RPMI7951 (cell line): Measurements from ENCODE around the gene PLAAT5. TPM values are rescaled to one million over a fixed set of nuclear protein-coding genes. Genes with fewer than 3 reads are reported as not detected.
A peak's percentile ranks its signal among the peaks of the same experiment; 100 is the strongest.
"Not testable (repeated sequence)": the region's sequence is repeated elsewhere in the genome, so short reads cannot be mapped to it uniquely, and the experiment has no call there.

ENCODE experiments used
- DNase-seq: peaks from one replicate; pipeline ENCODE4 v3.0.0-alpha.2; 2012; ENCODE audit warnings: low read depth
- total RNA-seq: library from RNA; depleted of rRNA; stranded (reverse); fragments of >200 nt; shearing (Covaris generic); gene quantifications from 2 replicates; pipeline ENCODE4 v1.2.3, GENCODE V29; 2014; rRNA removed

Gene PLAAT5, protein sequence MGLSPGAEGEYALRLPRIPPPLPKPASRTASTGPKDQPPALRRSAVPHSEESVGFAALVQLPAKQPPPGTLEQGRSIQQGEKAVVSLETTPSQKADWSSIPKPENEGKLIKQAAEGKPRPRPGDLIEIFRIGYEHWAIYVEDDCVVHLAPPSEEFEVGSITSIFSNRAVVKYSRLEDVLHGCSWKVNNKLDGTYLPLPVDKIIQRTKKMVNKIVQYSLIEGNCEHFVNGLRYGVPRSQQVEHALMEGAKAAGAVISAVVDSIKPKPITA
- not detected in 2 replicates for total RNA-seq

DNA sequence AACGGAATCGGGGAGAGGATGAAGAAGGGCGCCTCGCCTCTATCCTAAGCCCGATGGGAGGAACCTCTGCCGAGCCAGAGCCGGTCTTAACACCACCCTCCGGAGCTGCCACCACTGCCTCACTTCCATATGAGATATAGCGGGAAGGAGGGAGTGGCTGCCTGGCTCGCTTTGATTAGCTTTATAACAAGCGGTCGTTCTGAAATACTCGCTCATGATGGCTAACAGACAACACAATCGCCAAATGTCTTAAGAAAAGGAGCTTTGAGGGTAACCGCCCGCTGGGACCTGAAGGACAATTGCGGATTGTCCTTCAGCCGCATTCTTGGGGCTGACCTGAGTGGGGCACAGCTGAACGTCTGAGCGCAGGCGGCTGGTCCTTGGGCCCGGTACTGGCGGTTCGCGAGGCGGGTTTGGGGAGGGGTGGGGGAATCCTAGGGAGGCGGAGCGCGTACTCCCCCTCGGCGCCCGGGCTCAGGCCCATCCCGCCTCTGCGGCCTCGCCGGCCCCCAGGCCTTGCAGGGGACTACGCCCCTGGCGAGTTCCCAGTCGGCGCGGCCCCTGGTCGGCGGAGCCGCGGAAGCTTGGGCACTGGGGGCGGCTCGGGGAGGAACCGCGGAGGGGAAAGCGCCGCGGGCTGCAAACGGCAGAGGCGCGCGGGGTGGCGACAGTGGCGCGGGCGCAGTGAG is at the start of gene PLAAT5:
PLAAT5 (minus strand) TSS at position 617 of the 689 bp plus-strand sequence; CDS start at position 484, 133 bp downstream.
- DNase-seq = peak; percentile 10

DNA sequence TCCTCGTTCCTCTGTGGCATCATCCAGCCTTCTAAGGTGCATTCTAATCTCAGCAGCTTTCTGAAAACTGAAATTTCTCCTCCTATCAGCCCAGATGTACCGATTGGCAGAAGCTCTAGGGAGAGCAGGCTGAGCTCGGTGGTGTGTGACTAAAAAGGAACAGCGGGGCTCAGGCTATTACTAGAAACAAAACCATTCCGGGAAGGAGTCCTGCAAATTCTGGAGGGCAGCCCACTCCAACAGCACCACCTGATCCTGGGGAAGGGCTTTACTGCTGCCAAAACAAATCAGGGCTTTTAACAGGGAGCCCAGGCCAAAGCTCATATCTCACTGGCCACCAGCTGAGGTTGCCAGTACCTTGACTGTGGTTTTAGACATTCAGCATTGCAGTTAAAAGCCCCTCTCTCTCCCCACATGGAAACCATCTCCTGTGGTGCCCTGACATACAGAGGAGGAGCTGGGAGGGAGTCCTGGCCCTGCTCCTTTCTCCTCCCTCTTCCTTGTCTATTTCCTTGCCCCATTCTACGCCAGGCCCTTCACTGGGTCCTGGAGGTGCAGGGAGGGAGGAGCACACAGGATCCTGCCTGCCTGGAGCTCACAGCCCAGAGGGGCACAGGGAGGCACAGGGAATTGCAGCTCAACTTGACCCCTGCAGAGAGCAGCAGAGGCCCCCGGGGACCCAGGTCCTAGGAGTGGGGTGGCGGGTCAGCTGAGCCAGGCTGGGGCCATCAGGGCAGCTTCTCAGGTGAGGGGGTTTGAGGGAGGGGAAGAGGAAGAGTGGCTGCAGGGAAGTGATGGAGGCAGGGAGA is 46.5 kb upstream of the PLAAT5 start:
- peak; percentile 79 for DNase-seq

DNA sequence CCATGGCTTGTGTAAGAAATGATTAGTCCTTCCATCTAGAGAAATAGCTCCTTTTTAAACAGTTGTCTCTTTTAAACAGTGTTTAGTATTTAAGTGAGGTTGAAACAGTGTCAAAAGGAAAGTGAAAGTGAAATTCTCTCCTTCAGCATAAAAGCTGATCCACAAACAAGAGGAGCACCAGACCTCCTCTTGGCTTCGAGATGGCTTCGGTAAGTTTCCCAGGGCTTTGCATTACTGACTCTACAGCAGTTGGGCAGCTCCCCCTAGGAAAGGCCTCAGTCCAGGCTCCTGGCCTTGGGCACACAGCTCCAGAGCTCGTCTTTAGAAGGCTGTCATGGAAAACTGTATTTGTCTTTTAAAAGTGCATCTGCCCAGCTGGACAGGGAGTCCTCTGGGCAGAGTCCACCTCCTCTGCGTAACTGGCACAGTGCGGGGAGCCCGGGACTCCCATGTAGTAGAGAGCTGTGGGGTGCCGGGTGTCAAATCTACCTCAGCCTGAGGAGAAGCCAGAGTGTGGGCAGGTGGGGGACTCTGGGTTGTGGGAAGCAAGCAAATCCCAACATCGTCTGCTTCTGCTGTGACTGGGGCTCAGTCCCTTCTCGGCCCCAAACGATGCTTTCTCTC is 45.8 kb upstream of the PLAAT5 start, which contains the start of gene PLAAT4:
PLAAT4 (plus strand) TSS at position 140 of the 624 bp plus-strand sequence; CDS start at position 201, 61 bp downstream.
- peak; percentile 72 for DNase-seq

DNA sequence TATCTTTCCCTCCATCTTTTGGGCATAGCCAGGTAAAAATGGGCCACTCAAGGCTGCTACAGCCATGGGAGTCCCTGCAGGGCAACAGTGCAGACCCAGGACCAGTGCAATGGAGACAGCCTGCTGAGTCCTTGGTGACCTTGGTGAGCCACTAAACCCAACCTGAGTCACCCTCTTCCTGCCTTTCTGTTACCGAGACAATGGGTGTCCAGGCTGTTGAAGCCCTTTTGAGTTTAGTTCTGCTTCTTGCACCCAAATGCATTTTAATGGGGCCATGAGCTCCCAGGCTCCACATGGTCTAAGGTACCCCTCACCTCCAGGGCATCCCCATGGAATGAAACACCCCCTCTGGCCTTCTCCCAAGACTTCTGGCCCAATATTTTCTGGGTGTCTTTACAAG is 44.8 kb upstream of the PLAAT5 start:
- no peak for DNase-seq

DNA sequence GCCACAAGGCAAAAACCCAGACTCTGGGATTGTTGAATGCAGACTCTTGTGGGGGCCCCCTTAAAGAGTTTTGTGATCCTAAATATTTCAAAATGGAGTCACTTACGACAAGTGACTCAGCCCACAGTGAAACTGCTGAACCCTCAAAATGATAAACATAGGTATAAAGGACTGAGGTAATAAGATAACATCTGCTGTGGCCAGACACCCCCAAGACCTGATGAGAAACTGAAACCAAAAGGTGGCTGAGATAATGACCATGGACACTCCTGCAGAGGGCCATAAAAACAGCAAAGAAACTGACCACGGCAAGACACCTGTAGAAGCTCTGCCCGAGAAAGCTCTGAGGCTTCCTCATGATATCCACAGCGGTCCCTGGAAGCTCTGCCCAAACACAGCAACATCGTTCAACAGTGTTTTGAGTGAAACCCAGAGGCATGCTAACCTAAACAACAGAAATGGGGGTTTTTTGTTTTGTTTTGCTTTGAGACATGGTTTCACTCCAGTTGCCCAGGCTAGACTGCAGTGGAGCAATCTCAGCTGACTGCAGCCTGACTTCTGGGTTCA is 44.0 kb upstream of the PLAAT5 start:
- no peak for DNase-seq

DNA sequence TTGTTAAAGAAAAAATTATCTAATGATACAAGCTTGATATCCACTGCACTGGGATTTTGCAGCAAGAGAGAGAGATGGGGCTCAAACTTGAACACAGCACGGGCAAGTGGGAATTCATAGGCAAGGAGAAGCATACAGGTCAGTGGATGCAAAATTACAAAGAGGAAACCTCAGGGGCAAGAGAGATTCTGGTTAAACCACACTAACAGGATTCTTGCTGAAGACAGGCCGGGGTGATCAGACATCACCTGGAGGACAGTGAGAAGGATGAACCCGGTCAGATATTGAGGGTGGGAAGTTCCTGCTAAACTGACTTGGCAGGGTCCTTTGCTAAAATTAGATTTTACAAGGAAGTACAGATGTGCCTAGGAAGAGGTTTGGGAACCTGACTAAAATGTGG is 43.1 kb upstream of the PLAAT5 start:
- DNase-seq = no peak

DNA sequence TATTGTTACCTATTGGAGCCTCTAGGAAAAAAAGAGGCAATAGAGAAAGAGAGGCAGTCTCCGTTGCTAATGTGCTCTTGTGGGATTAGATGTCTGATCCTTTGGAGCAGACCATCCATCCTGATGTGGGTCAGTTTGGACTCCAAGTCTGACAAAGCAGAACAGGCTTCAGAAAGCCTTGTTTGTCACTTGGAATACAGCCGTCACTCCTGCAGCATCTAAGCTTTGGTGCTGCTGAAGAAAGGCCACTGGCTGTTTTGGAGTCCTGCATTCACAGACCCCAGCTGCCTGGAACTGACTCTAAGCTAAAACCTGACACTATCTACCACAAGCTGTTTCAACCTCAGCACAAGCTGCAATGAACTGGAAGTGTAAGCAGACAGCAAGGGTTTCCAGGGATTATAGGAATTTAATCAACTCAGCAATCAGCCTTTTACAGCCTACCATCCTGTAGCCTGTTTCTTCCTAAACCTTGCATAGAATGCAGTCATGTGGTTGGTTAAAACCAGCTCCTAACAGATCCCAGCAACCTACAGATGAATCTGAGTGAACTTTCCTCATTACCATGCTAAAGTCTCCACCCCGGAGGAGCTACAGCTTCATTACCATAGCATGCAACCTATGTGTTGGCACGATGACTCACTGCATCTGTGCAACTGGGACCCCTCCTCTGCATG is 42.0 kb upstream of the PLAAT5 start:
- no peak for DNase-seq

DNA sequence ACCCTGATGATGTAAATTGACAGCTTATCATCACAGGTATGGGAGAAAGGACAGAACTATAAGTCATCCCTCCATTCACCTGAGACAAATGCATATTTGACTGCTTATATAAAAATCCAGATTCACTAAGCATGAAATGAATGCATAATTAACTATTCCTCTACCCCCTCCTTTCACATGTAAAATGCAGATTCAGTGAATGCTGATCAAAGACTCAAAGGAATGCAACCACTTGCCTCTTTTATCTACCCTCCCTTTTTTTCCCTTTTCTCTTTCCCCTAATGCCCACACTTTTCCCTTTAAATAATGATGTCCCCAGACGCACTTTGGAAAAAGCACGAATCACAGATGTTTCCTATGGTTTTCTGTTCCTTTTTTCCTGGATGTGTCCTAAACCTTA is 41.1 kb upstream of the PLAAT5 start:
- DNase-seq = no peak

DNA sequence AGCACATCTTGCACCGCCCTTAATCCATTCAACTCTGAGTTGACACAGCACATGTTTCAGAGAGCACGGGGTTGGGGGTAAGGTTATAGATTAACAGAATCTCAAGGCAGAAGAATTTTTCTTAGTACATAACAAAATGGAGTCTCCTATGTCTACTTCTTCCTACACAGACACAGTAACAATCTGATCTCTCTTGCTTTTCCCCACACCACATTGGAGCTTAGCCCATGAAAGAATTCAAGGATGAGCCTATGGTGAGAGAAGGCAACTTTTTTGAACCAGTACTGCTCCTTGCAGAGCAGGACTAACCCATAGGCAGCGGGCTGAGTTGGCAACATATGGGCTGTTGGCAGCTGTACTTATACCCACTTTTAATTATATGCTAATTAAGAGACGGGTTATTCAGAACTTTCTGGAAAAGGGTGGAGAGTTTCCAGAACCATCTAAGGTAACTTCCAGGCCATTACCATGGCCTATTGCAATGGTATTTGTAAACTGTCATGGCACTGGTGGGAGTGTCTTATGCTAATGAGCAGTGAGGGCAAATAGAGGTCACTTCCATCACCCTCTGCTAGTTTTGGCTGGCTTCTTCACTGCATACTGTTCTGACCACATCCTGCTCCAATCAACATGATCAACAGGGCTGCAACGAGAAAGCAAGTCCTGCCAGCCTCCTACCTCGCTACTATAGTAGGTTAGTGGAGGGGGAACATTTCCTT is 40.3 kb upstream of the PLAAT5 start:
- peak; percentile 87 for DNase-seq

DNA sequence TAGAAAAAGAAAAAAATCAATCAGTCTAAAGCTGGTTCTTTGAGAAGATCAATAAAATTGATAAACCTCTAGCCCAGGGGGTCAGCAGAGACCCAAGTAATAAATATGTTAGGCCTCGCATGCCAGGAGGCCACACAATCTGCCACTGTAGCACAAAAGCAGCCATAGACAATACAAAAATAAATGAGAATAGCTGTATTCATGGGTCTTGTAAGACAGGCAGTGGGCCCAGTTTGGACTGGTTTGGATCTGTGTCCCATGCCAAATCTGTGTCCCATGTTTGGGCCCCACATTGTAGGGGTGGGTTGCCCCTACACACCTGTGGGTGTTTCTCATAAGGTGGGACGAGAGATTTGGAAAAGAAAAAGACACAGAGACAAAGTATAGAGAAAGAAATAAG is 39.1 kb upstream of the PLAAT5 start:
- DNase-seq = no peak

DNA sequence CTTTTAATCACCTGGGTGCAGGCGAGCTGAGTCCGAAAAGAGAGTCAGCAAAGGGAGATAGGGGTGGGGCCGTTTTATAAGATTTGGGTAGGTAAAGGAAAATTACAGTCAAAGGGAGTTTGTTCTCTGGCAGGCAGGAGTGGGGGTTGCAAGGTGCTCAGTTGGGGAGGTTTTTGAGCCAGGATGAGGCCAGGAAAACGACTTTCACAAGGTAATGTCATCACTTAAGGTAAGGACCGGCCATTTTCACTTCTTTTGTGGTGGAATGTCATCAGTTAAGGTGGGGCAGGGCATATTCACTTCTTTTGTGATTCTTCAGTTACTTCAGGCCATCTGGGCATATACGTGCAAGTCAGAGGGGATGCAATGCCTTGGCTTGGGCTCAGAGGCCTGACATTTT is 38.4 kb upstream of the PLAAT5 start:
- DNase-seq = not testable (repeated sequence)

DNA sequence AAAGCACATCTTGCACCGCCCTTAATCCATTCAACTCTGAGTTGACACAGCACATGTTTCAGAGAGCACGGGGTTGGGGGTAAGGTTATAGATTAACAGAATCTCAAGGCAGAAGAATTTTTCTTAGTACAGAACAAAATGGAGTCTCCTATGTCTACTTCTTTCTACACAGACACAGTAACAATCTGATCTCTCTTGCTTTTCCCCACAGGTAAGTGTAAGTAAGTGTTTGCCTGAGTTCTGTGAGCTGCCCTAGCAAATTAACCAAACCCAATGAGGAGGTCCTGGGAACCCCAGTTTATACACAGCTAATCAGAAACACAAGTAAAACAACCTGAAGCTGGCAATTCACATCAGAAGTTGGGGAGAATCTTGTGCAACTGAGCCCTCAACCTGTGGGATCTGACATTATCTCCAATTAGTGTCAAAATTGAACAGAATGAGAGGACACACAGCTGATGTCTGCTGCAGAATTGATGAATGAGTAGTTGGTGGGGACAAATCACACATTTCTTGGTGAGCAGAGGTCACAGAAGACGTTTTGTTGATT is 37.8 kb upstream of the PLAAT5 start:
- not testable (repeated sequence) for DNase-seq

DNA sequence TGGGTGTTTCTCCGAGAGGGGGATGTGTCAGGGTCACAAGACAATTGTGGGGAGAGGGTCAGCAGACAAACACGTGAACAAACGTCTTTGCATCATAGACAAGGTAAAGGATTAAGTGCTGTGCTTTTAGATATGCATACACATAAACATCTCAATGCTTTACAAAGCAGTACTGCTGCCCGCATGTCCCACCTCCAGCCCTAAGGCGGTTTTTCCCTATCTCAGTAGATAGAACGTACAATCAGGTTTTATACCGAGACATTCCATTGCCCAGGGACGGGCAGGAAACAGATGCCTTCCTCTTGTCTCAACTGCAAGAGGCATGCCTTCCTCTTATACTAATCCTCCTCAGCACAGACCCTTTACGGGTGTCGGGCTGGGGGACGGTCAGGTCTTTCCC is 37.2 kb upstream of the PLAAT5 start:
- not testable (repeated sequence) for DNase-seq

DNA sequence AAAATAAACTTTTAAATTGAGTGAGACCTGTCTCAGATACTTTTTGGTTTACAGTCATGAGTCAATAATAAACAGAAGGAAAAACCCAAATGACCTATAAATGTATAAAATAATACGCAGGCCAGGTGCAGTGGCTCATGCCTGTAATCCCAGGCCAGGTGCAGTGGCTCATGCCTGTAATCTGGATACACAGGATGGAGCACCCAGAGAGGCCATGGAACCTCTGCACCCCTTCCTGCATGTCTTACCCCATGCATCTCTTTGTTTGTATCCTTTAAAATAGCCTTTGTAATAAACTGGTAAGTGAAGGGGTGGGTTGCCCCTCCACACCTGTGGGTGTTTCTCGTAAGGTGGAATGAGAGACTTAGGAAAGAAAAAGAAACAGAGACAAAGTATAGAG is 36.7 kb upstream of the PLAAT5 start:
- no peak for DNase-seq

DNA sequence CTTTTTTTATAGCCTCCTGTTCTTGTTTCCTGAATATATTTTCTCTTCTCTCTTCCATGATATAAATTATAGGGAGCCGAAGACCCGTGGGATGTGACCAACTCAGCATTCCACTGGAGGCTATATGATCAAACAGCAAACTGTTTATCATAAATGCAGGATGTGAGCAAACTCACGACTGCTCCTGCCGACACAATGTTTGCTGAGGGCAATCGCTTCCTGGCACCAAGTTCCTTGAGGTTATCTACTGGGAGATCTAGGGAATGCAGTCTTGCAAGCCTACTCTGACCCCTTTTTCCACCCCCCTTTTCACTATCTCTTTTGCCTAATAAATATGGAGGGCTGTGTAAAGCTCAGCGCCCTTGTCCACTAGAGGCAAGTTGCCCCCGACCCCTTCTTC is 32.2 kb upstream of the PLAAT5 start:
- DNase-seq = no peak

DNA sequence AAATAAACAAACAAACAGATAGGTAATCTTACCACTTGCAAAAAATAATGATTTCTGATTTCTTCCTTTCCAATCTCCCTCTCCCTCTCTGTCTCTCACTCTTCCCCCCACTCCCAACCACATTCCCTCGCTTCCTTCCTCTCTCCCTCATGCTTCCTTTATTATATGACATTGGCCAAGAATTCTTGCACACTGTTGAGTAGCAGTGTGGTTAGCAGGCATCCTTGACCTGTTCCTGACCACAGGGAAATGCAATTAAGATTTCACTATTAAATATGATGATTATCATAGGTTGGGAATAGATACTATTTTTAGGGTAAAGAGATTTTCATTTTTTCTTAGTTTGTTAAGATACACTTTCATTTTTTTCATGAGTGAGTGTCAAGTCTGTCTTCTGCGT is 30.9 kb upstream of the PLAAT5 start:
- DNase-seq = no peak

DNA sequence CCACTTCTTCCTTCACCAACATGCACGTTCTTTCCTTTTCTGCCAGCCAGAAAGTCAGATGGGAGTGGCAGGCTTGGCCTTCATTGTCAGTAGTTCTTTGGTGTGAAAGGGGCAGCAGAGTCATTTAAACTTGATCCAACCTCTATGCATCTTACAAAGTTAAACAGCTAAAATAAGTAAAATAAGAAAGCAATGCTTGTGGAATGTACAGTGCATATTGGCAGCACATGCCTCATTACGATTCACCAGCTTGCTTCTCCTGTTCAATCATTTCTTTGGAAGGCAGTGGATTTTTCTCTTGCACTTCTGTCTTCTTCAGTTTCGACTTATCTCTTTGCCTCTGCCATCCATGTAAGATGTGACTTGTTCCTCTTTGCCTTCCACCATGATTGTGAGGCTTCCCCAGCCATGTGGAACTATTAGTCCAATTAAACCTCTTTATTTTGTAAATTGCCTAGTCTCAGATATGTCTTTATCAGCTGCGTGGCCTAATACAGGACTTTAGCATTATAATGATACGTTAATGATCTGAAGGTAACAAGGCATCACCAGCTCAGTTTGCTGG is 29.7 kb upstream of the PLAAT5 start:
- DNase-seq = no peak

DNA sequence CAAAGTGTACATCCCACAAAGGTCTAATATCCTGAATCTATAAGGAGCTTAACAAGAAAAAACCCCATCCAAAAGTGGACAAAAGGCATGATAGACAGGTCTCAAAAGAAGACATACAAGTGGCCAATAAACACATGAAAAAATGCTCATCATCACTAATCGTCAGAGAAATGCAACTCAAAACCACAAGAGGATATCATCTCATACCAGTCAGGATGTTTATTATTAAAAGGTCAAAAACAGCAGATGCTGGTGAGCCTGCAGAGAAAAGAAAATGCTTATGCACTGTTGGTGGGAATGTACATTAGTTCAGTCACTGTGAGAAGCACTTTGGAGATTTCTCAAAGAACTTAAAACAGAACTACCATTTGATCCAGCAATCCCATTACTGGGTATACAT is 27.6 kb upstream of the PLAAT5 start:
- DNase-seq = peak; percentile 49

DNA sequence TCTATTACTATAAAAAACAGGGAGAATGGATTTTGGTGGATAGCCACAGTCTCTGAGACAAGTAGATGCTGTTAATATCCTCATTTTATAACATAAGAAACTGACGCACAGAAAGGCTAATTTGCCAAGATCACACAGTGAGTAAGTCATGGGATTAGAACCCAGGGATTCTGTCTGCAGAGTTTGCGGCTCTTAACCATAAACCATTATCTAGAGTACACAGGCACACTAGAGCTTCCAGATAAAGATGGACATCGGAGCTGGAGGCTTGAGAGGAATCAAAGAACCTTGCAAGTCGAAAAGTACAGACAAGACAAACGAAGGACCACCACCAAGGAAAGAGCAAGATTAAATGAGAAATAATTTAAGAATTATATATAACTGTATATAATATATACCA is 26.2 kb upstream of the PLAAT5 start:
- no peak for DNase-seq

DNA sequence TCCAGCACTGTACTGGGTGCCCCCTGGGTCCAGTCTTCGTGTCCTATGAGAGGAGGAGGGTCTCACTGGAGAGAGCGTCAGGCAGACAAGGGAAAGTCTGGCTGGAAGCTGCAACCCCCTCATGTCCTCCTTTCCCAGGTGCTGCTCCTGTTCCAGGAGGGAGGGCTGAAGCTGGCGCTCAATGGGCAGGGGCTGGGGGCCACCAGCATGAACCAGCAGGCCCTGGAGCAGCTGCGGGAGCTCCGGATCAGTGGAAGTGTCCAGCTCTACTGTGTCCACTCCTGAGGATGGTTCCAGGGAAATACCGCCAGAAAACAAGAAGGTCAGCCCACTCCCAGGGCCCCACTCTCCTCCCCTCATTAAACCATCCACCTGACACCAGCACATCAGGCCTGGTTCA is 25.1 kb upstream of the PLAAT5 start:
- DNase-seq = no peak
